ENCODE results near the gene SP100.

- TF ChIP-seq, protein P1, sequence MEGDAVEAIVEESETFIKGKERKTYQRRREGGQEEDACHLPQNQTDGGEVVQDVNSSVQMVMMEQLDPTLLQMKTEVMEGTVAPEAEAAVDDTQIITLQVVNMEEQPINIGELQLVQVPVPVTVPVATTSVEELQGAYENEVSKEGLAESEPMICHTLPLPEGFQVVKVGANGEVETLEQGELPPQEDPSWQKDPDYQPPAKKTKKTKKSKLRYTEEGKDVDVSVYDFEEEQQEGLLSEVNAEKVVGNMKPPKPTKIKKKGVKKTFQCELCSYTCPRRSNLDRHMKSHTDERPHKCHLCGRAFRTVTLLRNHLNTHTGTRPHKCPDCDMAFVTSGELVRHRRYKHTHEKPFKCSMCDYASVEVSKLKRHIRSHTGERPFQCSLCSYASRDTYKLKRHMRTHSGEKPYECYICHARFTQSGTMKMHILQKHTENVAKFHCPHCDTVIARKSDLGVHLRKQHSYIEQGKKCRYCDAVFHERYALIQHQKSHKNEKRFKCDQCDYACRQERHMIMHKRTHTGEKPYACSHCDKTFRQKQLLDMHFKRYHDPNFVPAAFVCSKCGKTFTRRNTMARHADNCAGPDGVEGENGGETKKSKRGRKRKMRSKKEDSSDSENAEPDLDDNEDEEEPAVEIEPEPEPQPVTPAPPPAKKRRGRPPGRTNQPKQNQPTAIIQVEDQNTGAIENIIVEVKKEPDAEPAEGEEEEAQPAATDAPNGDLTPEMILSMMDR (conservative IDR thresholded peaks at IDR 0.05; ENCODE audit: low read length) = no peak
- no peak for TF ChIP-seq EZH2phosphoT487 (IDR thresholded peaks at IDR 0.05; ENCODE audit: borderline replicate concordance)
These were observed 10.2 kb upstream of the SP100 start for GRCh38 chr2:230405824-230406223.

Measured in Loucy (cell line).